Mesenchymal stem cell (in vitro differentiated cells and primary cell): ENCODE measurements around the gene NXPH3.

Experiments used
- DNase-seq: peaks from one replicate; pipeline ENCODE4 v3.0.0-alpha.2; 2013
- H2AFZ ChIP-seq: one replicate; pipeline ENCODE4 v1.6.1; 2013; ENCODE audit warnings: low read depth, mild to moderate bottlenecking, control low read depth, inconsistent platforms, low read length, moderate library complexity
- H2AK5ac ChIP-seq: 2 replicates; pipeline ENCODE4 v1.6.1; 2013; ENCODE audit warnings: low read length, moderate library complexity, mild to moderate bottlenecking, inconsistent platforms; ENCODE audit not compliant: severe bottlenecking
- H2BK120ac ChIP-seq: one replicate; pipeline ENCODE4 v1.6.1; 2013; ENCODE audit warnings: low read depth, mild to moderate bottlenecking, inconsistent platforms, low read length, moderate library complexity
- H2BK12ac ChIP-seq, 2 experiments: one replicate each; pipeline ENCODE4 v1.6.1; 2013; ENCODE audit warnings: inconsistent platforms in 2 of 2, low read length in 2 of 2, mild to moderate bottlenecking in 2 of 2, moderate library complexity in 2 of 2, control low read depth in 1 of 2
- H2BK15ac ChIP-seq: one replicate; pipeline ENCODE4 v1.6.1; 2013; ENCODE audit warnings: mild to moderate bottlenecking, low read depth, inconsistent platforms; ENCODE audit not compliant: poor library complexity, severe bottlenecking
- H2BK5ac ChIP-seq: 2 replicates; pipeline ENCODE4 v1.6.1; 2013; ENCODE audit warnings: low read depth, mild to moderate bottlenecking, low read length, control low read depth, inconsistent platforms; ENCODE audit not compliant: poor library complexity, severe bottlenecking
- H3K14ac ChIP-seq, 2 experiments: one replicate each; pipeline ENCODE4 v1.6.1; 2013; ENCODE audit warnings: inconsistent platforms in 2 of 2, low read length in 2 of 2, control low read depth in 1 of 2, mild to moderate bottlenecking in 1 of 2, moderate library complexity in 1 of 2
- H3K18ac ChIP-seq, 2 experiments: one replicate each; pipeline ENCODE4 v1.6.1; 2013; ENCODE audit warnings: inconsistent platforms in 2 of 2, low read length in 2 of 2, control low read depth in 1 of 2, low read depth in 1 of 2, mild to moderate bottlenecking in 1 of 2
- H3K23ac ChIP-seq, 2 experiments: one replicate each; pipeline ENCODE4 v1.6.1; 2013; ENCODE audit warnings: inconsistent platforms in 2 of 2, low read length in 2 of 2, mild to moderate bottlenecking in 2 of 2, moderate library complexity in 2 of 2, control low read depth in 1 of 2
- H3K27ac ChIP-seq: 2 replicates; pipeline ENCODE4 v1.5.1; 2013; ENCODE audit warnings: mild to moderate bottlenecking, moderate library complexity, low read length, control low read depth, inconsistent platforms; ENCODE audit not compliant: poor library complexity, severe bottlenecking
- H3K27me3 ChIP-seq, 2 experiments: 2 replicates each; pipeline versions ENCODE4 v1.6.1 to v1.7.0; 2013; ENCODE audit warnings: low read length in 2 of 2, mild to moderate bottlenecking in 2 of 2, moderate library complexity in 2 of 2, control low read depth in 1 of 2, inconsistent platforms in 1 of 2; ENCODE audit not compliant: control insufficient read depth in 1 of 2, insufficient read depth in 1 of 2
- H3K36me3 ChIP-seq, 2 experiments: 2 replicates each; pipeline versions ENCODE4 v1.6.1 to v1.7.0; 2013; ENCODE audit warnings: low read length in 2 of 2, control low read depth in 1 of 2, inconsistent platforms in 1 of 2, low read depth in 1 of 2, mild to moderate bottlenecking in 1 of 2; ENCODE audit not compliant: insufficient read depth in 2 of 2, control insufficient read depth in 1 of 2
- H3K4ac ChIP-seq, 2 experiments: one replicate each; pipeline ENCODE4 v1.6.1; 2013; ENCODE audit warnings: inconsistent platforms in 2 of 2, low read length in 2 of 2, mild to moderate bottlenecking in 2 of 2, moderate library complexity in 2 of 2, control low read depth in 1 of 2, low read depth in 1 of 2
- H3K4me1 ChIP-seq: 2 replicates; pipeline ENCODE4 v1.6.1; 2013; ENCODE audit warnings: low read depth, low read length, control low read depth; ENCODE audit not compliant: control insufficient read depth, insufficient read depth
- H3K4me2 ChIP-seq: 2 replicates; pipeline ENCODE4 v1.6.1; 2013; ENCODE audit warnings: low read length, mild to moderate bottlenecking, inconsistent platforms; ENCODE audit not compliant: poor library complexity, severe bottlenecking
- H3K4me3 ChIP-seq, 2 experiments: 2 replicates each; pipeline versions ENCODE4 v1.5.1 to v1.7.0; 2013; ENCODE audit warnings: low read length in 2 of 2, mild to moderate bottlenecking in 2 of 2, control low read depth in 1 of 2, low read depth in 1 of 2; ENCODE audit not compliant: insufficient read depth in 1 of 2
- H3K79me1 ChIP-seq: replicated peaks from 2 replicates; pipeline ENCODE4 v1.6.1; 2013; ENCODE audit warnings: mild to moderate bottlenecking, control low read depth, low read length, inconsistent platforms; ENCODE audit not compliant: poor library complexity, severe bottlenecking
- H3K9ac ChIP-seq: 2 replicates; pipeline ENCODE4 v1.7.0; 2013; ENCODE audit warnings: mild to moderate bottlenecking, low read length, moderate library complexity
- H3K9me3 ChIP-seq: 2 replicates; pipeline ENCODE4 v1.7.0; 2013; ENCODE audit warnings: mild to moderate bottlenecking, low read length; ENCODE audit not compliant: control insufficient read depth
- H4K8ac ChIP-seq: one replicate; pipeline ENCODE4 v1.6.1; 2013; ENCODE audit warnings: inconsistent platforms, mild to moderate bottlenecking, low read length, moderate library complexity
- H4K91ac ChIP-seq: one replicate; pipeline ENCODE4 v1.6.1; 2013; ENCODE audit warnings: mild to moderate bottlenecking, low read length, inconsistent platforms
- WGBS: methylation state at CpG from one replicate; pipeline ENCODE4 v1.1.7; 2013; ENCODE audit warnings: mixed read lengths; 5-methylcytosine and 5-hydroxymethylcytosine counted together

The NXPH3 gene

DNA sequence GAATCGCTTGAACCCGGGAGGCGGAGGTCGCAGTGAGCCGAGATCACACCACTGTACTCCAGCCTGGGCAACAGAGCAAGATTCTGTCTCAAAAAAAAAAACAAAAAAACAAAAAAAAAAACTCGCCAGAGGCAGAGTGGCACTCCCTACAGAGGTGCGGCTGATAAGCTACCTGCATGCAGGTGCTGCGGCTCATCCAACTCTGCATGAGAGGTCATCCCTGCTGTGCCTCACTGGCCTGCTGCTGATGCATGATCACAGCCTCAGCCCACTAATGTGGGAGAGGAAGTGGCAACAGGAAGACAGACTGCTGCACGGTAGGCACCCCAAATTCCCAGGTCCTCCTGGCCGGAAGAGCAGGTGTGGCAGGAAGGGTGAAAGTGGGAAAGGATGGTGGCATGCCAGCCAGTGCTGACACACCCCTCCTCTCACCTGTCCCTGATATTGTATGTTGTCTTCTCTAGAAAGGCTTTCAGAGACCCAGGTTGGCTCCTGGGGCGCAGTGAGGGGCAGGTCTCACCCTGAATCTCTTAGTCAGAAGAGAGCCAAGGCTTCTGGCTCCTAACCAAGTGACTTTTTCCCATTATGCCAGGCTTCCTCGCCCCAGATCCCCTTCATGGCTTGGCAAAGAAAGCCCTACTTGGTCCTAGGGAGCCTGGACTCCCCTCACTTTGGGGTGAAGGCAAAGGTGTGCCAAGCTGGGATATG, 11.8 kb downstream of the NXPH3 start:
- Histone ChIP-seq H3K14ac (no peak overlapping the region), H4K8ac (no peak overlapping the region)
- WGBS = 87% methylated on average over 10 of the region's 12 CpGs

DNA sequence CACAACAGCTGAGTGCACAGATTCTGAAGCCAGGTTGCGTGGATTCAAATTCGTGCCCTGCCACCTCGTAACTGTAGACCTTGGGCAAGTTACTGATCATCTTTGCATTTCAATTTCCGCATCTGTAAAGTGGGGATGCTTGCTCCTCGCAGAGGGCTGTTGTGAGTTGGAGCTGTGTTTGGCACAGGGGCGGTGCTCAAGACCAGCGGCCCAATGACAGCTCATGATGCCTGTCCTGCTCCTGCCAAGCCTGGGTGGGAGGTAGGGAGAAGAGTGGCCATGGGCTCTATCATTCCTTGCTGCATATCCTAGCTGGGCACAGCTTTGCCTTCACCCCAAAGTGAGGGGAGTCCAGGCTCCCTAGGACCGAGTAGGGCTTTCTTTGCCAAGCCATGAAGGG, 12.6 kb downstream of the NXPH3 start:
- Histone ChIP-seq H4K8ac (no peak overlapping the region), H3K9me3 (no peaks in the 10 kb centered on the region)

More for the DNA sequence above, 11.8 kb downstream of the NXPH3 start:
- Histone ChIP-seq H2AK5ac (no peak overlapping the region), H2BK5ac (no peak overlapping the region), H3K9ac (no peak overlapping the region), H3K4me2 (no peak overlapping the region), H3K79me1 (peaks cover 5% of the 10 kb centered on the region), H3K27ac (no peak overlapping the region), H3K9me3 (no peaks in the 10 kb centered on the region), H3K4ac (no peak overlapping the region), H3K18ac (no peak overlapping the region), H2BK12ac (no peak overlapping the region), H3K23ac (no peak overlapping the region), H2BK120ac (no peak overlapping the region), H3K36me3 (peaks cover 16 to 21% of the 10 kb centered on the region in 2 experiments), H4K91ac (no peak overlapping the region), H3K27me3 (no peaks in the 10 kb centered on the region), H3K4me1 (peaks cover 17% of the 10 kb centered on the region), H2BK15ac (no peak overlapping the region), H3K4me3 (no peak overlapping the region), H2AFZ (no peak overlapping the region)
- no peak for DNase-seq

DNA sequence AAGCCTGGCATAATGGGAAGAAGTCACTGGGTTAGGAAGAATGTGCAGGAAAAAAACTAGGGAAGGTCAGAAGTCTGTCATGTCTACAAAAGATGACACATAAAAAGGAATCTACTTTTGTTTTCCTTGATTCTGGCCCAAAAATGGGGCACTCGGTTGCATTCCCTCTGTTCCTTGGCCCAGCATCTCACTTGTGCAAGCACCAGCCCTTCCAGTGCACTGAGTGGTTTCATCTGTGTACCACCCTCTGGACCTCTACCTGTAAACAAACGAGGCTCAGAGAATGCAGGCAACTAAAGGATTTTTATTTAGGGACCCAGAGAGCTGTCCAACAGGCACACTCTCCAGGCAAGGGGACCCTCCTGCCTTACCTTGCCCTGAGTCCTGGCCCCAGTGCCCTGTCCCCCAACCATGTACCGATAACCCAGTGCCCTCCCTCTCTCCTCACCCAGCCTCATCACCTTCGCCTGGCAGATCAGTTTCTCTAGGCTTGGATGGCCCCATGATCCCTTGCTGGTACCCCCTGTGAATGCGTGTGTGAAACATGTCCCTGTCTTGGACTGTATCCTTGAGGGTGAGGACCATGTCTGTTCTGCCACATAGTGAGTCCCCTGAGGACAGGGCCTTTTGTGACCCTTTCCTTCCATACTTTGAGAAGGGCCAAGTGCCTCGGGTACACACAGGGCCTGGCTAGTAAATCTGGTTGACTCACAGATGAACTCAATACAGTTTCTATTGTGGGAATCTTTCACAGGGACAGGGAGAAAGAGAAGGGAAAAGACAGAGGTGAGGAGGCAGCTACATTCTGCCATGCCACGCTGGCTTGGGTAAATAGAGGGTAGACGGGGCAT, 13.3 kb downstream of the NXPH3 start:
- Histone ChIP-seq H3K4ac (no peak overlapping the region), H3K23ac (no peak overlapping the region)
- no peak for DNase-seq

More for the DNA sequence above, 12.6 kb downstream of the NXPH3 start:
- Histone ChIP-seq H4K91ac (no peak overlapping the region), H3K79me1 (peaks cover 5% of the 10 kb centered on the region), H2AFZ (no peak overlapping the region), H3K23ac (no peak overlapping the region), H2BK15ac (no peak overlapping the region), H3K36me3 (peaks cover 20 to 21% of the 10 kb centered on the region in 2 experiments), H2AK5ac (no peak overlapping the region), H3K4me1 (peaks cover 10% of the 10 kb centered on the region), H3K14ac (no peak overlapping the region), H3K4ac (no peak overlapping the region), H3K18ac (no peak overlapping the region), H3K27ac (no peak overlapping the region), H3K4me3 (no peak overlapping the region), H3K27me3 (no peaks in the 10 kb centered on the region), H2BK12ac (no peak overlapping the region), H3K4me2 (no peak overlapping the region), H3K9ac (no peak overlapping the region), H2BK5ac (no peak overlapping the region), H2BK120ac (no peak overlapping the region)
- WGBS = 97% methylated on average over 8 of the region's 8 CpGs
- no peak for DNase-seq

GRCh38 chr17:49589577-49589927, 13.9 kb downstream of the NXPH3 start:
- Histone ChIP-seq H3K4me2 (no peak overlapping the region), H3K4me1 (peaks cover 9% of the 10 kb centered on the region), H3K4me3 (no peak overlapping the region), H4K8ac (no peak overlapping the region), H2AK5ac (no peak overlapping the region), H2BK12ac (no peak overlapping the region), H2BK120ac (no peak overlapping the region), H3K9me3 (no peaks in the 10 kb centered on the region), H3K4ac (no peak overlapping the region), H3K27me3 (no peaks in the 10 kb centered on the region), H3K27ac (no peak overlapping the region), H3K23ac (no peak overlapping the region), H2BK15ac (no peak overlapping the region), H3K79me1 (peaks cover 7% of the 10 kb centered on the region), H3K14ac (no peak overlapping the region), H3K9ac (no peak overlapping the region), H2AFZ (no peak overlapping the region), H3K36me3 (peaks cover 23 to 30% of the 10 kb centered on the region in 2 experiments), H3K18ac (no peak overlapping the region), H2BK5ac (no peak overlapping the region), H4K91ac (no peak overlapping the region)
- 89% methylated on average over 2 of the region's 2 CpGs for WGBS
- DNase-seq = no peak

More for the DNA sequence above, 13.3 kb downstream of the NXPH3 start:
- H3K27ac ChIP-seq = no peak overlapping the region
- H3K36me3 ChIP-seq = peaks cover 20 to 26% of the 10 kb centered on the region in 2 experiments
- H3K27me3 ChIP-seq = no peaks in the 10 kb centered on the region
- no peaks in the 10 kb centered on the region for H3K9me3 ChIP-seq
- H2BK12ac ChIP-seq = no peak overlapping the region
- peak overlapping the region in 1 of 2 experiments; percentile 3 for H3K4me3 ChIP-seq
- no peak overlapping the region for H2AK5ac ChIP-seq
- H3K9ac ChIP-seq = no peak overlapping the region
- no peak overlapping the region for H2AFZ ChIP-seq
- 91% methylated on average over 8 of the region's 8 CpGs for WGBS
- H4K91ac ChIP-seq = no peak overlapping the region
- H3K14ac ChIP-seq = no peak overlapping the region
- no peak overlapping the region for H2BK15ac ChIP-seq
- H3K18ac ChIP-seq = no peak overlapping the region
- H2BK120ac ChIP-seq = no peak overlapping the region
- peaks cover 5% of the 10 kb centered on the region for H3K79me1 ChIP-seq
- no peak overlapping the region for H3K4me2 ChIP-seq
- H4K8ac ChIP-seq = no peak overlapping the region
- H3K4me1 ChIP-seq = peaks cover 9% of the 10 kb centered on the region
- H2BK5ac ChIP-seq = no peak overlapping the region
